Effector memory CD8-positive, alpha-beta T cell (primary cell): ENCODE data around the gene CNTLN.

ENCODE experiments used
- ATAC-seq: fragments of 150-1000 bp; cut with Tn5 transposase; replicated peaks from 2 replicates; pipeline ENCODE4 v1.10.0; 2021; ENCODE audit warnings: mild to moderate bottlenecking, moderate library complexity
- DNase-seq, 3 experiments: peaks; one replicate each; pipeline ENCODE4 v3.0.0; 2021
- H3K27ac Mint-ChIP-seq, 2 donors: one replicate each; pipeline ENCODE4 v1.8.0; 2022; ENCODE audit warnings: mild to moderate bottlenecking in 2 of 2, mixed read lengths in 2 of 2, moderate library complexity in 2 of 2
- H3K27me3 Mint-ChIP-seq, 2 donors: one replicate each; pipeline ENCODE4 v1.8.0; 2022; ENCODE audit warnings: mixed read lengths in 2 of 2
- H3K36me3 Mint-ChIP-seq: one replicate; pipeline ENCODE4 v1.8.0; 2022; ENCODE audit warnings: mild to moderate bottlenecking, moderate library complexity, mixed read lengths; ENCODE audit not compliant: insufficient read depth
- H3K4me1 Mint-ChIP-seq, 2 donors: one replicate each; pipeline ENCODE4 v1.8.0; 2022; ENCODE audit warnings: low read depth in 2 of 2, mixed read lengths in 2 of 2
- H3K4me3 Mint-ChIP-seq, 2 donors: one replicate each; pipeline ENCODE4 v1.8.0; 2022; ENCODE audit warnings: mild to moderate bottlenecking in 2 of 2, mixed read lengths in 2 of 2, moderate library complexity in 2 of 2
- H3K9me3 Mint-ChIP-seq, 2 donors: one replicate each; pipeline ENCODE4 v1.8.0; 2022; ENCODE audit warnings: mixed read lengths in 2 of 2
- total RNA-seq, 9 experiments: gene quantifications; one replicate each; lab custom pipeline; 2026; lab: John Stamatoyannopoulos, UW

The CNTLN gene, protein sequence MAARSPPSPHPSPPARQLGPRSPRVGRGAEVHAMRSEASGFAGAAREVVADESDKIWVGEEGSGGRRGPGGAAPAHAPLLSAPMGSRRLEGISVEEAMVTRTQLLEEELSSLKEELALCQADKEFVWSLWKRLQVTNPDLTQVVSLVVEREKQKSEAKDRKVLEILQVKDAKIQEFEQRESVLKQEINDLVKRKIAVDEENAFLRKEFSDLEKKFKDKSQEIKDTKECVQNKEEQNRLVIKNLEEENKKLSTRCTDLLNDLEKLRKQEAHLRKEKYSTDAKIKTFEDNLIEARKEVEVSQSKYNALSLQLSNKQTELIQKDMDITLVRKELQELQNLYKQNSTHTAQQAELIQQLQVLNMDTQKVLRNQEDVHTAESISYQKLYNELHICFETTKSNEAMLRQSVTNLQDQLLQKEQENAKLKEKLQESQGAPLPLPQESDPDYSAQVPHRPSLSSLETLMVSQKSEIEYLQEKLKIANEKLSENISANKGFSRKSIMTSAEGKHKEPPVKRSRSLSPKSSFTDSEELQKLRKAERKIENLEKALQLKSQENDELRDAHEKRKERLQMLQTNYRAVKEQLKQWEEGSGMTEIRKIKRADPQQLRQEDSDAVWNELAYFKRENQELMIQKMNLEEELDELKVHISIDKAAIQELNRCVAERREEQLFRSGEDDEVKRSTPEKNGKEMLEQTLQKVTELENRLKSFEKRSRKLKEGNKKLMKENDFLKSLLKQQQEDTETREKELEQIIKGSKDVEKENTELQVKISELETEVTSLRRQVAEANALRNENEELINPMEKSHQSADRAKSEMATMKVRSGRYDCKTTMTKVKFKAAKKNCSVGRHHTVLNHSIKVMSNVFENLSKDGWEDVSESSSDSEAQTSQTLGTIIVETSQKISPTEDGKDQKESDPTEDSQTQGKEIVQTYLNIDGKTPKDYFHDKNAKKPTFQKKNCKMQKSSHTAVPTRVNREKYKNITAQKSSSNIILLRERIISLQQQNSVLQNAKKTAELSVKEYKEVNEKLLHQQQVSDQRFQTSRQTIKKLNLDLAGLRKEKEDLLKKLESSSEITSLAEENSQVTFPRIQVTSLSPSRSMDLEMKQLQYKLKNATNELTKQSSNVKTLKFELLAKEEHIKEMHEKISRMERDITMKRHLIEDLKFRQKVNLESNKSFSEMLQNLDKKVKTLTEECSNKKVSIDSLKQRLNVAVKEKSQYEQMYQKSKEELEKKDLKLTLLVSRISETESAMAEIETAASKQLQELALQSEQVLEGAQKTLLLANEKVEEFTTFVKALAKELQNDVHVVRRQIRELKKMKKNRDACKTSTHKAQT (N-terminal part only)
- 0 to 12.6 (median 0.34) reads per million in 9 experiments for total RNA-seq

- peaks cover 0 to 4% of the 10 kb centered on the region in 2 donors for H3K4me1 Mint-ChIP-seq
- ATAC-seq (peak; percentile 32), DNase-seq (no peak)
- H3K9me3 Mint-ChIP-seq: peaks cover 3 to 7% of the 10 kb centered on the region in 2 donors
- H3K27ac Mint-ChIP-seq: peak within 1 kb of the TSS in 1 of 2 donors; percentile 58
- H3K27me3 Mint-ChIP-seq: peaks cover 9 to 11% of the 10 kb centered on the region in 2 donors
- H3K36me3 Mint-ChIP-seq: no peaks in the 10 kb centered on the region
- H3K4me3 Mint-ChIP-seq: peak within 1 kb of the TSS; percentile 69 to 73
Observed at GRCh38 chr9:17134396-17135294, at the start of gene CNTLN. Gene CNTLN, plus strand, starts transcription at chr9:17135040. Its CDS starts 26 bp downstream, at chr9:17135066.

- H3K9me3 Mint-ChIP-seq: no peaks in the 10 kb centered on the region
- no peaks in the 10 kb centered on the region for H3K27me3 Mint-ChIP-seq
- no peak overlapping the region for H3K27ac Mint-ChIP-seq
- no peaks in the 10 kb centered on the region for H3K4me1 Mint-ChIP-seq
- H3K36me3 Mint-ChIP-seq: no peaks in the 10 kb centered on the region
- H3K4me3 Mint-ChIP-seq: no peak overlapping the region
- ATAC-seq (no peak), DNase-seq (no peak)
Observed at GRCh38 chr9:17088566-17088965, 46.3 kb upstream of the CNTLN start.

DNA sequence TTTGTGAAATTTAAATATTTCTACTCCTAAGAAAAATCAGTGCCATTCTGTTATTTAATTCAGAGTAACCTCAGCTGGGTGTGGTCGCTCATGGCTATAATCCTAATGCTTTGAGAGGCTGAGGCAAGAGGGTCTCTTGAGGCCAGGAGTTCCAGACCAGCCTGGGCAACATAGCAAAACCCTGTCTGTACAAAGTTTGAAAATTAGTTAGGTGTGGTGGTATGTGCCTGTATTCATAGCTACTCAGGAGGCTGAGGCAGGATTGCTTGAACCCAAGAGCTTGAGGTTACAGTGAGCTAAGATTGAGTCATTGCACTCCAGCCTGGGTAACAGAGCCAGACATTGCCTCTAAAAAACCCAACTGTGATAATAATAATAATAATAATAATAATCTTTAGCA is 44.8 kb upstream of the CNTLN start:
- H3K36me3 Mint-ChIP-seq: no peaks in the 10 kb centered on the region
- no peak overlapping the region for H3K27ac Mint-ChIP-seq
- no peak overlapping the region for H3K4me3 Mint-ChIP-seq
- H3K4me1 Mint-ChIP-seq: no peaks in the 10 kb centered on the region
- H3K9me3 Mint-ChIP-seq: no peaks in the 10 kb centered on the region
- no peak for ATAC-seq
- H3K27me3 Mint-ChIP-seq: no peaks in the 10 kb centered on the region
- DNase-seq: no peak

DNA sequence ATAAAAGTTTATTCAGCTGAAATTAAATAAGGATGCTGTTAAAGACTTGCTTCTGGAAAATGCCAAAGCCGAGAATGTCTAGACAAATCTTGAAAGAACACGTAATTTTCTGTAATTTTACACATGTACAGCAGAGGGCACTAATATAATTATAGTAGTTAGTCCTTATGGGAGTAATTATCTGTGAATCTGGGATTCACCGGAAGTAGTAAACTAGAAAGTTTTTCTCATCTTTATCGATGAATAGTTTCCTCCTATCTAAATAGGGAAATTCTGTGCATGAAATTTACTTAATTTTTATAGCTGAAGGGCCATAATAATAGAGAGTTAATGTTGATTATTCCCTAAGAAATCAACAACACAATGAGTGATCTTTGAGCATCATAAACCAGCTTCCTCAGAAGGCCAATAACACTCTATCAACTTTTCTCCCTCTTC is 18.4 kb upstream of the CNTLN start:
- no peaks in the 10 kb centered on the region for H3K27me3 Mint-ChIP-seq
- no peaks in the 10 kb centered on the region for H3K4me1 Mint-ChIP-seq
- no peak overlapping the region for H3K4me3 Mint-ChIP-seq
- H3K36me3 Mint-ChIP-seq: no peaks in the 10 kb centered on the region
- ATAC-seq (no peak), DNase-seq (no peak)
- H3K9me3 Mint-ChIP-seq: peaks cover 2 to 6% of the 10 kb centered on the region in 2 donors
- H3K27ac Mint-ChIP-seq: no peak overlapping the region

DNA sequence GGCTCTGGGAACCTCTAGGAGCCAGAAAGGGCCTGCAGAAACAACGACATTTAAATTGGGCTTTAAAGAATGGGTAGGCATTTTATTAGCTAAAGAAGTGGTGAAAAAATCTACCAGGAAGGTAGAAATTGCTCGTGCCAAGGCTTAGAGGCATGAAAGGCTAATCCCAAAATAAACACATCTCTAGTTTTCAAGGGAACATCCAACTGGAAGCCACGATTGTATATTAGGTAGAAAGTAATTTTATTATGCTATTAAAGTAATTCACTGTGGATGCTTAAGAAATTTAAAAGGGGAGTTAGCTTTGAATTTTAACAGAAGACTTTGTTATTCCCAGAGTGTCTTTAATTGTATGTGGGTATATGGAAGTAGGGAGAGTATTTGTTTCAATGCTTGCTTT is 17.5 kb upstream of the CNTLN start:
- no peaks in the 10 kb centered on the region for H3K4me1 Mint-ChIP-seq
- H3K9me3 Mint-ChIP-seq: peaks cover 3 to 6% of the 10 kb centered on the region in 2 donors
- H3K27me3 Mint-ChIP-seq: no peaks in the 10 kb centered on the region
- H3K4me3 Mint-ChIP-seq: no peak overlapping the region
- ATAC-seq: no peak
- H3K27ac Mint-ChIP-seq: no peak overlapping the region
- no peaks in the 10 kb centered on the region for H3K36me3 Mint-ChIP-seq
- DNase-seq: no peak

- no peak for DNase-seq
- ATAC-seq: no peak
- H3K36me3 Mint-ChIP-seq: no peaks in the 10 kb centered on the region
- H3K4me3 Mint-ChIP-seq: no peak overlapping the region
- no peaks in the 10 kb centered on the region for H3K4me1 Mint-ChIP-seq
- H3K27ac Mint-ChIP-seq: no peak overlapping the region
- H3K9me3 Mint-ChIP-seq: peaks cover 3 to 6% of the 10 kb centered on the region in 2 donors
- no peaks in the 10 kb centered on the region for H3K27me3 Mint-ChIP-seq
Observed at GRCh38 chr9:17120203-17120602, 14.6 kb upstream of the CNTLN start.

GRCh38 chr9:17121264-17121663 is 13.6 kb upstream of the CNTLN start:
- H3K9me3 Mint-ChIP-seq: peaks cover 9 to 12% of the 10 kb centered on the region in 2 donors
- no peaks in the 10 kb centered on the region for H3K4me1 Mint-ChIP-seq
- H3K4me3 Mint-ChIP-seq: no peak overlapping the region
- DNase-seq (no peak), ATAC-seq (no peak)
- H3K36me3 Mint-ChIP-seq: no peaks in the 10 kb centered on the region
- no peaks in the 10 kb centered on the region for H3K27me3 Mint-ChIP-seq
- no peak overlapping the region for H3K27ac Mint-ChIP-seq

- DNase-seq (no peak), ATAC-seq (no peak)
- Mint-ChIP-seq H3K4me3 (no peak overlapping the region), H3K27me3 (peaks cover 9 to 11% of the 10 kb centered on the region in 2 donors), H3K36me3 (no peaks in the 10 kb centered on the region), H3K9me3 (peaks cover 8 to 13% of the 10 kb centered on the region in 2 donors), H3K4me1 (peaks cover 0 to 4% of the 10 kb centered on the region in 2 donors), H3K27ac (no peak overlapping the region)
Observed at GRCh38 chr9:17130291-17130690, 4.5 kb upstream of the CNTLN start.

DNA sequence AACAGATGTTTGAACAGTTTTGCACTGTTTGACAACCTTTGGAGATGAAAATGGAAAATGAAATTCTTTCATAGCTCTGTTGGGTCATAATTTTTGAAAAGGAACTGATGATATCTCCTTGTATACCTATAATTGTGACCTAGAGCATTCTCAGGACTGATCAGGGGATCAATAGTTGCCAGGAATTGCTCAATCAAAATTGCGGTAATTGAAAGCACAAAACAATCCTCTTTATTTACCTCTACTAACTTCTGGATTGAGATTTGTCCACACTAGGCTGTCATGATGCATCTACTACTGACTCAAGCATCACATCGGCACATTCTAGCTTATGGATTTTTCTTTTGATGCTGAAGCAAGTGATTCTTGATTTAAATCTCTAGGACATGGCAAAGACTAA is 4.1 kb upstream of the CNTLN start:
- Mint-ChIP-seq H3K9me3 (peaks cover 7 to 13% of the 10 kb centered on the region in 2 donors), H3K27ac (no peak overlapping the region), H3K36me3 (no peaks in the 10 kb centered on the region), H3K27me3 (peaks cover 9 to 11% of the 10 kb centered on the region in 2 donors), H3K4me3 (no peak overlapping the region), H3K4me1 (peaks cover 0 to 4% of the 10 kb centered on the region in 2 donors)
- DNase-seq: no peak
- ATAC-seq: no peak

DNA sequence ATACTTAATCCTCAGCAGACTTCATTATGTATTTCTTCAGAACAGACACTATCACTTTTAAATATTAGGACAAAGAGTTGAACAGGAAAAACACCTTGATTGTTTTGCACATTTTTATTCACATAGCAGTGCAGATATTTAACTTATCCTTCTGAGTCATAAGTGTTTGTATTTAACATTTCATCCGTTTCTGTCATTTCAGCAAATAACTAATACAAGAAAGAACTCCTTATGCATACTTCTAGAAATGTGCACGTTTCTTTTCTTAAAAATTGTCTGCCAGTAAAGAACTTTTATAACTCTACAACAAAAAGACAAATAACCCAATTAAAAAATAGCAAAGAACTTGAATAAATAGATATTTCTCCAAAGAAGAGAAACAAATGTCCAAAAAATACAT is 3.3 kb upstream of the CNTLN start:
- Mint-ChIP-seq H3K4me3 (no peak overlapping the region), H3K9me3 (peaks cover 3 to 7% of the 10 kb centered on the region in 2 donors), H3K27ac (no peak overlapping the region), H3K36me3 (no peaks in the 10 kb centered on the region), H3K4me1 (peaks cover 0 to 4% of the 10 kb centered on the region in 2 donors), H3K27me3 (peaks cover 9 to 11% of the 10 kb centered on the region in 2 donors)
- ATAC-seq (no peak), DNase-seq (no peak)

GRCh38 chr9:17135295-17136160 is 688 bp downstream of the CNTLN start:
- Mint-ChIP-seq H3K27me3 (peaks cover 9 to 11% of the 10 kb centered on the region in 2 donors), H3K27ac (no peak overlapping the region), H3K9me3 (peaks cover 3 to 7% of the 10 kb centered on the region in 2 donors), H3K36me3 (no peaks in the 10 kb centered on the region), H3K4me1 (peaks cover 0 to 4% of the 10 kb centered on the region in 2 donors), H3K4me3 (peak overlapping the region; percentile 64 to 73)
- DNase-seq: no peak
- ATAC-seq: no peak
